D341Med (cell line): ENCODE measurements around the gene DUOXA1.
"Not testable (repeated sequence)": the region's sequence is repeated elsewhere in the genome, so short reads cannot be mapped to it uniquely, and the experiment has no call there.

Experiments
- DNase-seq: peaks from one replicate; pipeline ENCODE4 v3.0.0; 2012; ENCODE audit warnings: low spot score

The DUOXA1 gene

DNA sequence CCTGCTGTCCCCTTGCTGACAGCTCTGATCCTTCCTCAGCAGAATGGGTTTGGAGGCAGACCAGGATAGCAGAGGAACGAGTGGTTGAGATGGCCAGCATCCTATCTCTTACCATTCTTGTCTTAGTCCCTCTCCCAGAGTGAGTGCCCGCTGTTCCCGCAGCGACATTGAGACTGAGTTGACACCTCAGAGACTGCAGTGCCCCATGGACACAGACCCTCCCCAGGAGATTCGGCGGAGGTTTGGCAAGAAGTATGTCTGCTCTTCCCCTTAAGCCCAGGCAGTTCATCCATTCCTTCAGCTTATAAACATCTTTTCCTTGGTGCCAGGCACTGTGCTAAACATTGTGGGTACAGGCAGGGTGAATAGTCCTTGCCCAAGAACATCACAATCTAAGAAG, 21.3 kb upstream of the DUOXA1 start:
- no peak for DNase-seq

DNA sequence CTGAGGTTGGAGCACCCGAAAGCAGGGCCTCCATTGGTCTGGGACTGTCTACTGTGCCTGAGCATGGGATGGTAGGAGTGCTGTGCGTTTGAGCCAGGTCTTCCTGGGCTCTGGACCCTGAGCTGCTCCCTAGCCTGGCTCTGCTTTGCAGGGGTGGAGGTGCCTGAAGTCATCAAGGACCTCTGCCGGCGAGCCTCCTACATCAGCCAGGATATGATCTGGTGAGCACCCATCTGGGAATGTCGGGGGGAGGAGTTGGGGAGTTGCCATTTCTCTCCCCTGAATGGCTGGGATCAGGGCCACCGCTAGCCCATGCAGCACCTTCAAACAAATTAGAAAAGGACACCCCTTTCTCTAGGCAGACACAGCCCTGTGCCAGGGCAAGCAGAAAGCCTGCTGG, 20.8 kb upstream of the DUOXA1 start:
- DNase-seq: no peak

- no peak for DNase-seq
These were observed 19.4 kb upstream of the DUOXA1 start for GRCh38 chr15:45149060-45149459.

DNA sequence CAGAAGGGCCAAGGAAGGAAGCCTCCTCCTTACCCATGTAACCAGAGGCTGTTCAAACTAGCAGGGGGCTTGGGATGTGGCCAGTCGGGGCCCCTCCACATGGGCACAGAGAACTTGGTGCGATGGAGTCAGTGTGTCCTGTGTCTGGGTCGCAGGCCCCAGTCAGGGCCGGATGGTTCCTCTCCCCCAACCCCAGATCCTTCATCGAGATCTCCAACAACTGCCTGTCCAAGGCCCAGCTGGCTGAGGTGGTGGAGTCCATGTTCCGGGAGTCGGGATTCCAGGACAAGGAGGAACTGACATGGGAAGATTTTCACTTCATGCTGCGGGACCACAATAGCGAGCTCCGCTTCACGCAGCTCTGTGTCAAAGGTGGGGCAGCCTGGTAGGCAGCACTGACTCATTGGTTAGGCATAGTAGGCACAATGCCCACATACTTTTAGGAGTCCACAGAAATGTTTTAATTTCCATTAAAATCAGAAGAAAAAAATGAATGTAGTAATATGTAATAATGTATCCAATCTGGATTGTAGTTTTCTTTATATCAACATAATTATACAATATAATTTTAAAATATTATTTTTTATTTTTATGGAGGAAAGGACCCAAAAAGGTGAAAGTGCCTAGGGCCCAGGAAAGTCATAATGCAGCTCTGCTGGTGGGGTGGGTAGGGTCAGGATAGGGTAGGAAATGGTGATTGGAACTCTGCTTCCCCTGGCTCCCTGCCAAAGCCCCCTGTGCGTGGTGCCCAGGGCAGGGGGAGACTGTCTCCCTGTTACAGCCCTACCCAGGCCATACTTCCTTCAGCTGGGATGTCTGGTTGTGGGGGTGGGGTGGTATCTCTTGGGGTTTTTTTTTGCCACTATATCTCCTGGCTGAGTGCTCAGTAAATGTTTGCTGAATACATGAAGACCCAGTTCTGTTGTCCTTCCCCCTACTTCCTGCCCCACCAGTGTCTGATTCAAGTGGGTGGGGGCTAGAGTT, 18.7 kb upstream of the DUOXA1 start:
- no peak for DNase-seq

- no peak for DNase-seq
These were observed 17.9 kb upstream of the DUOXA1 start for GRCh38 chr15:45147606-45148005.

DNA sequence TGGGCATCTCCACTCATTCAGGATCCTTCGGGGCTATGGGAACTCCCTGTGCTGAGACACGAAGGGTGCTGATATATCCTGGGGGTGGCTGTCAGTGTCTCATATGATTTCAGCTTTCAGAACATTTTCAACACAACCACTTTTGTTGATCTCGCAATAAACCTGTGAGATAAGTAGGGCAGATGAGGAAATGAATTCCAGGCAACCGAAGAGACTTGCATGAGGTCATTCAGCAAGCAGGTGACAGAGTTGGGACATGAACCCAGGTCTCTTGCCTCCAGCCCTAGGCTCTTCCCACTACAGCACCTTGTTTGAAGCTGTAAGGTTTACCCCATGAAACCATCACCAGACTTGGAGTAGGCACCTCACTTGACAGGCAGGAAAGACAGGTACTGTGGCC, 16.7 kb upstream of the DUOXA1 start:
- no peak for DNase-seq

DNA sequence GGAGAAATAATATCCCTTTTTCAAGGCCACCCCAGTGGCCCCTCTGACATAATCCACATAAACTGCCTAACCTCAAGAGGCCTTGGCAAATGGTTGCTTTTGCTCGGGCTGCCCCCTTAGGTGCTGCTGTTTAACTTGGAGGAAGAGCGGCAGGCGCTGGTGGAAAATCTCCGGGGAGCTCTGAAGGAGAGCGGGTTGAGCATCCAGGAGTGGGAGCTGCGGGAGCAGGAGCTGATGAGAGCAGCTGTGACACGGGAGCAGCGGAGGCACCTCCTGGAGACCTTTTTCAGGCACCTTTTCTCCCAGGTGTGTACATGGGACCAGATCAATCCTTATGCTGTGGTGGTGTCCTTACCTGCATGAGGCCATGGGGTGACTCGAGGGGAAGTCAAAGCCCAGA, 15.1 kb upstream of the DUOXA1 start:
- no peak for DNase-seq

DNA sequence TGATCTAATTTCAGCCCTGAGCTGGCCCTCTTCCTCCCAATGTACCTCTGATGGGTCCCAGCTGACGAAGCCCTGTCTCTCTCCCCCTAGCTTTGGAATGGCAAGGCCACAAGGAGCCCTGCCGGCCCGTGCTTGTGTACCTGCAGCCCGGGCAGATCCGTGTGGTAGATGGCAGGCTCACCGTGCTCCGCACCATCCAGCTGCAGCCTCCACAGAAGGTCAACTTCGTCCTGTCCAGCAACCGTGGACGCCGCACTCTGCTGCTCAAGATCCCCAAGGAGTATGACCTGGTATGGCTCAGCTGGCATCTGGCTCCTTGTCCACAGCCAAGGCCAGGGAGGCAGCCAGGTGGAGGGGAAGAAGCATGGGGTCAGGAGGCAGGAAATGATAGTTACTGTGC, 14.3 kb upstream of the DUOXA1 start:
- DNase-seq: no peak

DNA sequence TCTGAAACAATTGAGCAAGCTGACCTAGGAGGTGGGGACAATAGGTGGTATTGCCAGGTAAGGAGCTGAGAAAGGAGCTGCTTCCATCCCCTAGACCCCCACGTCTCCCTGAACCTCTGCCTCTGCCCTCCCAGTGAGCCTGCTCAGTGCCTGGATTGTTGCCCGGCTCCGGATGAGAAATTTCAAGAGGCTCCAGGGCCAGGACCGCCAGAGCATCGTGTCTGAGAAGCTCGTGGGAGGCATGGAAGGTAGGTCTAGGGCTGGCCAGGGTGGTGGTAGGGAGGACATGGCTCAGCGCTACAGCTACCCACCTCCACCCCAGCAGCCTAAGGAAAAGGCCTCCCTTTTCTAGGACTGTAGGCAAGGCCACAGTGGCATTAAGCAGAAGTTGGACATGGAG, 13.4 kb upstream of the DUOXA1 start:
- no peak for DNase-seq

DNA sequence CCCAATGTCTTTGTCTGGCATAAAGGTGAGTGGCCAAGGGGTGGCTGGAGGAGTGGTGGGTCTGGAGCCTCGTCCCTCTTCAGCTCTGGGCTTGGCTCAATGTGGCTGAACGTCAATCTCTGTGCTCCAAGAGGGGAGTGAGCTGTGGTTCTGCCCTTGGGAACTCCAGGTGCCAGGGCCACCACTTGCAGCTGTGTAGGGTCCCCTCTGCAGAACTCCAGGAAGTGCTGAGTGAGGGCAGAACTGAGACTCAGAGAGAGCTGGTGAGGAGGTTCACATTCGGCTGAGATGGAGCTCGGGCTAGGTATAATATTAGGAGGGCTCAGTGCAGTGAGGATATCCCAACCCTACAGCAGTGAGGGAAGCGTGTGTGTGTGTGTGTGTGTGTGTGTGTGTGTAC, 11.7 kb upstream of the DUOXA1 start:
- no peak for DNase-seq

GRCh38 chr15:45140557-45141250, 11.0 kb upstream of the DUOXA1 start:
- no peak for DNase-seq

DNA sequence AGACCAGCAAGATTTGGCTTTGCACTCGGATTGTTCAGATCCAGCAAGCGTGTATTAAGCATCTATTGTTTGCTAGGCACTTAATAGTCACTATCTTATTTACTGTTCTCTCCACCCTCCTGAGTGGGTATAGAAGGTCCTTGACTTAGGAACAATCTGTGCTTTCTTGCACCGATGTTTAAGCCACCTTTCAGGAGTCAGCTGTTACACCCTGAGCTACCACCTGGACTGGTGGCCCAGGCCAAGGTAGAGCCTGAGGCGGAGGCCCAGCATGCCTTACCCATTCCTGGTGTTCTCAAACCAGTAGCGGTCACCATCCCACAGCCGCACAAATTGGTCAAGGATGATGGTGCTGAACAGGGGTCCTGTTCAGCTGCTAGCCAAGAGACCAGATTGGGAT, 10.1 kb upstream of the DUOXA1 start:
- DNase-seq: no peak

DNA sequence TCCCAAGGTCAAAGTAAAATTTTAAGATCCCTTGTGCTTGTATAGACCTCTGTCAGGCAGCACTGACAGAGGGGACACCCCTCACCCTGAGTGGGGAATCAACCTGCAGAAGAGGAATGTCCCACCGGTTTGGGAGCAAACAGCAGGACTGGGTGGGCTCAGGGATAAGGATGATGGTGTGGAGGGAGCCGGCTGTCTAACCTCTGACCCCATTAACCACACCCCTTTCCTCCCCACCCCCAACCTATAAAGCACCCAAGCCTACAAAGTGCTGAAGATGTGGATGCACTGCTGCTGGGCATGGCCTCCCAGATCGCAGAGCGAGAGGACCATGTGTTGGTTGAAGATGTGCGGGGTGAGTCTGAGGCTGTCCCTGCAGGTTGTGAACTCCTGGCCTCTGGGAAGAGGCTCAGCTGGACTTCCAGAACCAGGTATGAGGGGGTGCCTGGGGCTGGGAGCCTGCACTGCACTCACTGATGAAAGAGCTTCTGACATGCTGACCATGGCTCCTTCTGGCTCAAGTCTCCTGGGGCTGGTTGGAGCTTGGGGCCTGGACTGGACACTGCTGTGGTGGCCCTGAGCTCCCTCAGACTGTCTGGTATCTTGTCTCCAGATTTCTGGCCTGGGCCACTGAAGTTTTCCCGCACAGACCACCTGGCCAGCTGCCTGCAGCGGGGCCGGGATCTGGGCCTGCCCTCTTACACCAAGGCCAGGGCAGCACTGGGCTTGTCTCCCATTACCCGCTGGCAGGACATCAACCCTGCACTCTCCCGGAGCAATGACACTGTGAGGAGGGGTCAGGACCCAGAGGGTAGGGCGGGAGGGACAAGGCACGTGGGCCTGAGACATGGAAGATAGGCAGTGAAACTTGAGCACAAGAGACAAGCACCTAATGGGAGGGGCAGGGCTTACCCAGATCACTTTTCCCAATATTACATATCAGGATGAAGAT, 9.4 kb upstream of the DUOXA1 start:
- no peak for DNase-seq

- DNase-seq: no peak
These were observed 8.0 kb upstream of the DUOXA1 start for GRCh38 chr15:45137703-45138102.

DNA sequence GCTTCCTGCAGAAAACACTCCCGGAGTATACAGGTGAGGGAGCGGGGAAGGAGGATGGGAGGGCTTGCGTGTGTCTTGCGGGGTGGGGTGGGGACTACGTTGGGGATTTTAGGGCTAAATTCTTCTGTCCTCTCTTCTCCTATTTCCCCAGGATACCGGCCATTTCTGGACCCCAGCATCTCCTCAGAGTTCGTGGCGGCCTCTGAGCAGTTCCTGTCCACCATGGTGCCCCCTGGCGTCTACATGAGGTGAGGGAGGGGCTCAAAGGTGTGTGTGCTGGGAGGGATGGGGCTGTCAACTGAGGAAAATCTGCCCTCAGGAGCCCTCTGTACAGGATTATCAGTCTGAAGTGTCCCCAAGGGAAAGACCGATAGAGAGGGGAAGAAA, 6.7 kb upstream of the DUOXA1 start:
- no peak for DNase-seq

DNA sequence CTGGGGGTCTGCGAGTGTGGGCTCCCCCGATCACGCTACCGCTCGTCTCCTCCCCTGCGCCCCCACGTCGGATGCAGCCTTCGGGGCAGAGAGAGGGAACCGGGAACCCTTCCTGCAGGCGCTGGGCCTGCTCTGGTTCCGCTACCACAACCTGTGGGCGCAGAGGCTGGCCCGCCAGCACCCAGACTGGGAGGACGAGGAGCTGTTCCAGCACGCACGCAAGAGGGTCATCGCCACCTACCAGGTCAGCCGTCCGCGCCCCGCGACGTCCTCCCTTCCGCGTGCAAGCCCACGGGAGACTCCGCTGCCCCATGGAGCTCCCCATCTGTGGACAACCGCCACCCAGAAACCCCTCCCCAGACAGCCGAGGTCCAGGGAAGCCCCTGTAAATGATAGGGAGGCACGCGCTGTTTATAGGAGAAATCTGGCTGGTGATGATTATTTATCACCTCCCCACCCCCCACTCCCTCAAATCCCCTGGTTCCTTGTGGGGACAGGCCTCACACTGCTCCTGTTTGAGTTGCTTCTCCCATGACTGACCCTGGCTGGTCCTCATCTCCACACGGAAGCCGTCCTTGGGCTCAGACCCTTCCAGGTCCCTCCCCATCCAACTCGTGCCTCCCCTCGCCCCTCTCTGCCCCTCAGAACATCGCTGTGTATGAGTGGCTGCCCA, 6.2 kb upstream of the DUOXA1 start:
- not testable (repeated sequence) for DNase-seq

DNA sequence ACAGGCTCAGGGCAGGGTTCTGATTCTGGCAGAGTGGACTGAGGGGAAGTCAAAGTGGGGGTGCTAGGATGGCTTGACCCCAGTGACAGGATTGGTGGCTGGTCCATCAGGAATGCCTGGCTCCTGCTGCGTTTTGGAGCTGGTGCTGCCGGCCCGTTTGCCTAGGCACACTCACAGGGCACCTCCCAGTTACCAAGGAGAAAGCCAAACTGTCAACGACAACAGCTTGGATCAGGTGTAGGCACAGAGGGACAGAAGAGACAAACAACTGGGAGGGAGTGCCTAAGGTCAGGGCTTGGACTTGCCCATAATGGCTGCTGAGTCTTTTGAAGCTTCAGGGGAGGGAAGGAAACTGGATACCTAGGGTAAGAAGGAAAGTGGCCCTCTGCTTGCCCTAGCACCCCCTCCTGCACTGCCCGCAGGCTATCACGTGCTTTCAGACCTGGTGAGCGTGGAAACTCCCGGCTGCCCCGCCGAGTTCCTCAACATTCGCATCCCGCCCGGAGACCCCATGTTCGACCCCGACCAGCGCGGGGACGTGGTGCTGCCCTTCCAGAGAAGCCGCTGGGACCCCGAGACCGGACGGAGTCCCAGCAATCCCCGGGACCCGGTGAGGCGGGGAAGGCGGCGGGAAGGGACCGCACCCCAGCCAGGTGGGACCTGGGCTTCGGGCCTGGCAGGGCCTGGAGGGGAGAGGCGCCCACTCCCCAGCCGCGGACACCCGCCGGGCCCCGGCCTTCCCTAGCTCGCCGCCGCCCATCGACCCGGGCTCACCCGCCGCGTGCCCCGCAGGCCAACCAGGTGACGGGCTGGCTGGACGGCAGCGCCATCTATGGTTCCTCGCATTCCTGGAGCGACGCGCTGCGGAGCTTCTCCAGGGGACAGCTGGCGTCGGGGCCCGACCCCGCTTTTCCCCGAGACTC, 5.3 kb upstream of the DUOXA1 start:
- no peak for DNase-seq

DNA sequence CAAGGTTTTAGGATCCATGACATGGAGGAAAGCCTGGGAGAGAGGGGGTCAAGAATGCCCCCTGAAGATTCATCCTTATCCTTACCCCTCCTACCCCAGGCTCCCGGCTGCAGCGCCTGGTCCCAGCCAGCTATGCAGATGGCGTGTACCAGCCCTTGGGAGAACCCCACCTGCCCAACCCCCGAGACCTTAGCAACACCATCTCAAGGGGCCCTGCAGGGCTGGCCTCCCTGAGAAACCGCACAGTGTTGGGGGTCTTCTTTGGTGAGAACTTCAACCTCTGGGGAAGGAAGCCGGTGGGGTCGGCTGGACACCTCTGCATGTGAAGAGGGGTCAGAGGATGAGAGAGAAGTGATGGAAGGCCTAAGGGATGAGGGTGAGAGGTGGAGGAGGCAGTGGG, 4.4 kb upstream of the DUOXA1 start:
- DNase-seq: no peak

DNA sequence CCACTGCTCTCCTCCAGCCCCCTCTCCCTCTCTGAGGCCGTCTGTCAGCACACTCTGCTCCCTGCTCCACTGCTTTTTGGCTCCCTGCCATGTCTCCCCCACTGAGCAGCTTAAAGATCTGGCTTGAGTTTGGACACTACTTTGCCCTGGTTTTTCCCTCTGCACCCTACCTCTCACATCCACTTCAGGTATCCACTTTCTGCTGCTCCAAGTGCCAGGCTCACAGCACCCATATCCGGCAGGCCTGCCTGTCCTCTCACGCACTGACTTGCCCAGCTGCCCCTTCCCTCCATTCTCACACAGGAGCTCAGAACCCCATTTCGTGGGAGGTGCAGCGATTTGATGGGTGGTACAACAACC, 3.9 kb upstream of the DUOXA1 start:
- DNase-seq: no peak

DNA sequence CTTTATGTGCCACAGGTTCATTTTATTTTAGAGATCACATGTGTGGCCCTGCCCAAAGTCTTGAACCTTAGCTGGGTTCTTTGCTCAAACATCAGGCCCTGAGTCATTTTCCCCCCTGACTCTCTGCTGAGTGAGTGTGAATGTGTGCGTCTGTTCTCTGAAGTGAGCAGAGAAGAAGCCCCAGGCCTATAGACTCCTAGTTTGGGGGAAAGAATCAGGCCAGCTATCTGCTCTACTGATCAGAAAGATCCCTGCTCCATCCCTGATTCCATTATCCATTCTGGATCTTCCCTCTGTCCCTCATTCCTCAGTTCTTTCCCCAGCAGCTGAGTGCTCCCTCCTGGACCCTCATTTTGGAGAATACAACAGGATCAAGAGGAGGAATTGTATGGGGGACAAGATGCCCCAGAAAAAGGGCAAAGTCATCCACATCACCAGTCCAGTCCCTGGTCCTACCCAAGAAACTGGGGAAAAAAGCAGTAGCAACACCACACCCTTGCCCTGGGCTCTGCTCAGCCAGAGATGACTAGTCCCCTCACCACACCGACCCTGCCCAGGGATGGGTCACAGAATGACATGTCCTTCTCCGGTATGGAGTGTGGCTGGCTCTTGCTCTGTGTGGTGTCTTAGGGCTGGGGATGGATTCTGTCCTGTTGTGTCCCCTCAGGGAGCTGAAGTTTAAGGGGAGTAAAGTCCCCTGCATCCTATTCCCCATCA, 3.3 kb upstream of the DUOXA1 start:
- no peak for DNase-seq
